Kidney (tissue), 14 donors: Measurements from ENCODE around the gene MYLK. TPM values are rescaled to one million over a fixed set of nuclear protein-coding genes. Genes with fewer than 3 reads are reported as not detected.

Source experiments
- DNase-seq, 5 donors: peaks; one replicate each; pipeline ENCODE4 v3.0.0-alpha.2; 2013 to 2020
- FAIRE-seq: peaks from 2 replicates; lab custom pipeline; 2012; peaks lifted over from hg19 to GRCh38; lab: Jason Lieb, UNC
- H3K27ac ChIP-seq, 2 donors: one replicate each; pipeline ENCODE4 v1.7.0; 2013; ENCODE audit warnings: low read depth in 2 of 2, low read length in 2 of 2, inconsistent platforms in 1 of 2
- H3K27me3 ChIP-seq: one replicate; pipeline ENCODE4 v1.7.1; 2013; ENCODE audit warnings: low read length, inconsistent platforms; ENCODE audit not compliant: control insufficient read depth, insufficient read depth
- H3K36me3 ChIP-seq, 3 donors: one replicate each; pipeline versions ENCODE4 v1.7.0 to v1.7.1; 2013; ENCODE audit warnings: low read length in 3 of 3, control low read depth in 1 of 3, inconsistent platforms in 1 of 3; ENCODE audit not compliant: insufficient read depth in 3 of 3, control insufficient read depth in 2 of 3
- H3K4me1 ChIP-seq, 3 donors: one replicate each; pipeline versions ENCODE4 v1.7.0 to v1.7.1; 2013; ENCODE audit warnings: low read length in 3 of 3, inconsistent platforms in 1 of 3, low read depth in 1 of 3; ENCODE audit not compliant: control insufficient read depth in 2 of 3, insufficient read depth in 2 of 3
- H3K4me3 ChIP-seq, 3 donors: one replicate each; pipeline versions ENCODE4 v1.7.0 to v1.8.1; 2013; ENCODE audit warnings: low read length in 3 of 3, control low read depth in 1 of 3, inconsistent platforms in 1 of 3
- H3K9ac ChIP-seq, 3 donors: one replicate each; pipeline versions ENCODE4 v1.7.0 to v1.7.1; 2013; ENCODE audit warnings: low read length in 3 of 3, control low read depth in 1 of 3, inconsistent platforms in 1 of 3
- H3K9me3 ChIP-seq, 3 donors: one replicate each; pipeline versions ENCODE4 v1.7.0 to v1.7.1; 2013; ENCODE audit warnings: low read length in 3 of 3, control low read depth in 1 of 3, inconsistent platforms in 1 of 3; ENCODE audit not compliant: control insufficient read depth in 2 of 3, insufficient read depth in 1 of 3
- CTCF ChIP-seq: IDR thresholded peaks from 3 replicates; pipeline ENCODE4 v1.5.1; 2012; ENCODE audit warnings: mild to moderate bottlenecking, moderate library complexity, borderline replicate concordance; ENCODE audit not compliant: insufficient read depth; ENCODE audit errors: extremely low read depth
- intact Hi-C: fragments of 100-400 bp; cut with DNase I; formaldehyde crosslinking; loops from one replicate; pipeline ENCODE4 v1.11.1; 2022
- polyA plus RNA-seq: library from polyadenylated mRNA; stranded (reverse); fragments of 350-450 nt; fragmentation: Illumina TruSeq; extraction: RNeasy Lipid Tissue Mini Kit (QIAGEN cat#74804); gene quantifications from one replicate; pipeline ENCODE4 v1.2.3, GENCODE V29; 2014; ENCODE audit warnings: low read depth, low replicate concordance; ENCODE audit not compliant: insufficient read depth
- total RNA-seq: library from RNA; stranded (reverse); fragmentation: NEBNext Ultra II Directional; extraction: Animal tissue kit (Norgen Biotek cat#: 25700); gene quantifications from one replicate; pipeline ENCODE4 v1.2.1, GENCODE V29; 2021
- donor health status: control.
- donor health status: control.
- donor health status: control.
- donor health status: control.
- donor health status: control.
- donor health status: DM: yes; HTN: yes; CAD: no.
- donor health status: Normal renal cell carcinoma (clear cell type).

The MYLK gene
- total and polyA plus RNA-seq, 2 donors from 2014 or later: 25.3 to 164 TPM

DNA sequence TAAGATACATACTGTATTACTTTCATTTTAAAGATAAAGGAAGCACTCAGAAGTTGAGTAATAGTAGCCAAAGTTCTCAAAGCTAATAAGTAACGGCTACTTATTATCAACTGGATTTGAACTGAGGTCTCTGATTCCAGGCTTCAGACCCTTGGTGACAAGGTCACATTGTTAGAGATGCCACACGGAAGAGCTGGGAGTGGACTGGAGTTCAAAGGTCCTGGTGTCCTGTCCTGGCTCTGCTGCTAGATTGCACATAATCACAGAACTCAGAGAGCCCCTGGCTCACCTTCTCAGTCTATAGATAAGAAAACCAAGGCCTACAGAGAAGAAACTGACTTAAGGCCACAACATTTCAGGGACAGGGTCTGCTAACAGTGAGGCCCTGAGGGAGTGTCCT, 75.3 kb downstream of the MYLK start:
- H3K36me3 ChIP-seq: no peaks in the 10 kb centered on the region
- FAIRE-seq: no peak
- H3K27me3 ChIP-seq: no peaks in the 10 kb centered on the region
- DNase-seq: no peak
- H3K4me3 ChIP-seq: no peak overlapping the region
- intact Hi-C loops: no loop called here
- no peak overlapping the region for H3K27ac ChIP-seq
- H3K9me3 ChIP-seq: no peaks in the 10 kb centered on the region
- H3K9ac ChIP-seq: no peak overlapping the region
- TF ChIP-seq CTCF: no peak
- peaks cover 0 to 2% (median 0%) of the 10 kb centered on the region in 3 donors for H3K4me1 ChIP-seq

- H3K27me3 ChIP-seq: no peaks in the 10 kb centered on the region
- peaks cover 0 to 2% (median 0%) of the 10 kb centered on the region in 3 donors for H3K4me1 ChIP-seq
- no peak for DNase-seq
- H3K27ac ChIP-seq: no peak overlapping the region
- no peak overlapping the region for H3K4me3 ChIP-seq
- intact Hi-C loops: no loop called here
- no peak for FAIRE-seq
- TF ChIP-seq CTCF: no peak
- H3K36me3 ChIP-seq: no peaks in the 10 kb centered on the region
- no peaks in the 10 kb centered on the region for H3K9me3 ChIP-seq
- no peak overlapping the region for H3K9ac ChIP-seq
These were observed 76.3 kb downstream of the MYLK start for GRCh38 chr3:123807820-123808219.

GRCh38 chr3:123805504-123805903, 78.6 kb downstream of the MYLK start:
- H3K27ac ChIP-seq: no peak overlapping the region
- H3K27me3 ChIP-seq: no peaks in the 10 kb centered on the region
- H3K4me1 ChIP-seq: peaks cover 0 to 2% (median under 1%) of the 10 kb centered on the region in 3 donors
- no peak overlapping the region for H3K9ac ChIP-seq
- no peak for FAIRE-seq
- H3K9me3 ChIP-seq: no peaks in the 10 kb centered on the region
- TF ChIP-seq CTCF: no peak
- intact Hi-C loops: no loop called here
- no peak for DNase-seq
- no peaks in the 10 kb centered on the region for H3K36me3 ChIP-seq
- H3K4me3 ChIP-seq: no peak overlapping the region

DNA sequence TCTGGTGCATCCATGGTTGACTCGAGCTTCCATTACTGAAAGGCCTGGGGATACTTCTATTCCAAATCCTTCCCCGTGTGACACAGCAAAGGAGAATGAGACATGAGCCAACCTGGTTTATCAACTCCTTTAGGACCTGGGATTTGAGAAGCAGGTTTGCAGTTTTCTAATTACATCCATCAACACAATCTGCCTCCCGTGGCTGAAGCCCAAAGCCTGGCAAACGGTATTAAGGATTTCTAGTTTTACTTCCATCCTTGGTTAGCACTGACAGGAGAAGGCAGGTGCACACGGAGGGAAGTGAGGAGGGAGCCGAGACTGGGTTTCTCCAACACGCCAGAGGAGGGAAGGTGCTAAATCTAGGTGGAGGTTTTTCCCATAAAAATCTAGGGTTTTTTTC, 79.0 kb downstream of the MYLK start:
- Histone ChIP-seq H3K27ac (no peak overlapping the region), H3K9ac (no peak overlapping the region), H3K4me1 (peaks cover 0 to 3% (median under 1%) of the 10 kb centered on the region in 3 donors), H3K9me3 (no peaks in the 10 kb centered on the region), H3K27me3 (no peaks in the 10 kb centered on the region), H3K4me3 (no peak overlapping the region), H3K36me3 (no peaks in the 10 kb centered on the region)
- TF ChIP-seq CTCF: no peak
- intact Hi-C loops: no loop called here
- DNase-seq: no peak
- no peak for FAIRE-seq
